Measurements from ENCODE around the gene STMP1. TPM values are rescaled to one million over a fixed set of nuclear protein-coding genes. Genes with fewer than 3 reads are reported as not detected.

The STMP1 gene
- total and polyA plus RNA-seq, 2 of the 4 experiments (the other 2 are of a cell fraction): 6.1 to 28.3 TPM

DNA sequence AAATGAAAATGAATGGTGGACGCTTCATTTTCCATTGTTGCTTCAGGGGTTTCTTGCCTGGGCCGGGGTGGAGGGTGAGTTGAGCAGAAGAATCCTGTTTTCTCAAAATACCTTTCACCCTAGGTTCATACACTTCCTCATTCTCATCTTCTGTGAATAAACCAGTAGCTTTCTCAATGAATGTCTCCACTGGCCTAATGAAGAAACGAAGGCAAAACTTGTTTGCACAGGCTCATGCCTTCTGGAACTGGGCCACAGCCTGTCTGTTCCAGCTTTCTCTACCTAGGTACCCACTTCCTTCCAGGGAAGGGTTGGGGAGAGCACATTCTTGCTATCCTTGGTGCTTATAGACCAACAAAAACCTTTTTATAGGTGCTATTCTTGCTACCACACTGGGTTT is 21.3 kb downstream of the STMP1 start:
- ChIA-PET POLR2A (ENCODE audit: unreplicated experiment) (no interaction called here), CTCF (interaction anchor here (2.2 kb wide), 1 partner anchor 10 kb away, joined by 6 read pairs; no protein-coding TSS in a partner anchor)
- Histone ChIP-seq H3K36me3 (ENCODE audit: control insufficient read depth, insufficient read depth, low read length) (peaks cover 5% of the 10 kb centered on the region), H2BK20ac (ENCODE audit: low read depth, low read length) (peak overlapping the region; percentile 48; the same call in 1 of the 2 replicates), H3K27ac (ENCODE audit: insufficient read depth, low read length) (no peak overlapping the region; the same call in 1 of the 2 replicates), H4K20me1 (ENCODE audit: insufficient read depth, low read length) (0 out of 2 replicates have a peak, but pooled peaks cover 6% of the 10 kb centered on the region), H3K4me2 (ENCODE audit: low read depth, low read length) (no peak overlapping the region), H3K4me3 (ENCODE audit: insufficient read depth, low read depth, low read length) (no peak overlapping the region), H2AK5ac (ENCODE audit: low read depth, low read length) (peak overlapping the region; percentile 70), H2AK9ac (replicated peaks; ENCODE audit: low read depth, low read length, poor library complexity) (no peak overlapping the region), H2BK120ac (ENCODE audit: low read depth, low read length) (peak overlapping the region; percentile 60; the same call in 1 of the 2 replicates), H2AFZ (replicated peaks; ENCODE audit: low read length, poor library complexity) (peak overlapping the region; percentile 54), H4K5ac (ENCODE audit: low read depth, low read length) (no peak overlapping the region), H3K23ac (ENCODE audit: low read depth, low read length) (no peak overlapping the region; the same call in 1 of the 2 replicates), H2BK5ac (ENCODE audit: low read depth, low read length, poor library complexity, severe bottlenecking) (peak overlapping the region; percentile 55), H3K79me1 (ENCODE audit: low read depth in 1 of 2, low read length in 2 of 2) (peaks cover 30 to 70% of the 10 kb centered on the region in 2 experiments), H4K91ac (ENCODE audit: insufficient read depth, low read depth, low read length) (peak overlapping the region; percentile 51), H2BK15ac (ENCODE audit: low read depth, low read length) (no peak overlapping the region), H3K4me1 (ENCODE audit: control insufficient read depth, insufficient read depth, low read length) (peaks cover 17% of the 10 kb centered on the region), H3K4ac (ENCODE audit: low read depth, low read length) (peak overlapping the region; percentile 47; the same call in 1 of the 2 replicates), H3K9me3 (ENCODE audit: control insufficient read depth, insufficient read depth, low read length) (no peaks in the 10 kb centered on the region), H4K8ac (ENCODE audit: low read depth in 2 of 2, low read length in 2 of 2) (peak overlapping the region; percentile 22 to 62; a peak in 3 of 4 replicates), H3K14ac (replicated peaks; ENCODE audit: low read depth, low read length) (peak overlapping the region; percentile 69), H3K27me3 (ENCODE audit: control insufficient read depth, insufficient read depth, low read length) (no peaks in the 10 kb centered on the region), H3K9ac (ENCODE audit: low read depth, low read length) (no peak overlapping the region), H3K18ac (ENCODE audit: low read depth, low read length) (no peak overlapping the region), H3K56ac (ENCODE audit: extremely low read depth, insufficient read depth, low read length) (no peak overlapping the region), H3K9me1 (ENCODE audit: insufficient read depth, low read length) (peaks cover 32% of the 10 kb centered on the region)
- in situ Hi-C loops (cut with MboI; ENCODE audit: low sequenced_read_pairs): no loop called here
- dilution Hi-C loops (cut with HindIII; ENCODE audit: low sequenced_read_pairs, unreplicated experiment): no loop called here
- no CpG with 5 or more reads among the region's 3 CpGs for WGBS, 2 experiments (ENCODE audit: extremely low coverage in 2 of 2, insufficient read length in 1 of 2)
- ATAC-seq (ENCODE audit: low read depth): no peak
- BruUV-seq (replicated peaks): no TSS peak
- intact Hi-C loops (cut with micrococcal nuclease): no loop called here
- TF ChIP-seq, protein P1, sequence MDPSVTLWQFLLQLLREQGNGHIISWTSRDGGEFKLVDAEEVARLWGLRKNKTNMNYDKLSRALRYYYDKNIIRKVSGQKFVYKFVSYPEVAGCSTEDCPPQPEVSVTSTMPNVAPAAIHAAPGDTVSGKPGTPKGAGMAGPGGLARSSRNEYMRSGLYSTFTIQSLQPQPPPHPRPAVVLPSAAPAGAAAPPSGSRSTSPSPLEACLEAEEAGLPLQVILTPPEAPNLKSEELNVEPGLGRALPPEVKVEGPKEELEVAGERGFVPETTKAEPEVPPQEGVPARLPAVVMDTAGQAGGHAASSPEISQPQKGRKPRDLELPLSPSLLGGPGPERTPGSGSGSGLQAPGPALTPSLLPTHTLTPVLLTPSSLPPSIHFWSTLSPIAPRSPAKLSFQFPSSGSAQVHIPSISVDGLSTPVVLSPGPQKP (IDR thresholded peaks at IDR 0.05; ENCODE audit: borderline replicate concordance, low read depth, low read length): no peak
- no peak for TF ChIP-seq SMC3 (IDR thresholded peaks at IDR 0.05; ENCODE audit: low read depth, low read length)
- TF ChIP-seq FOS (IDR thresholded peaks at IDR 0.05; ENCODE audit: low read depth, low read length): no peak
- no peak for TF ChIP-seq MAFK (IDR thresholded peaks at IDR 0.05; ENCODE audit: low read depth, low read length)
- DNase-seq: no peak

All from IMR-90 (cell line).